ENCODE results near the gene SLC13A3.

The SLC13A3 gene

GRCh38 chr20:46519471-46520068, 131.7 kb downstream of the SLC13A3 start:
- Mint-ChIP-seq H3K4me3 (no peak overlapping the region), H3K36me3 (no peaks in the 10 kb centered on the region), H3K9me3 (no peaks in the 10 kb centered on the region), H3K4me1 (no peaks in the 10 kb centered on the region), H3K27ac (no peak overlapping the region)
- ATAC-seq (no peak), DNase-seq (ENCODE audit: low spot score in 2 of 2) (no peak)

- H3K36me3 Mint-ChIP-seq, result no peaks in the 10 kb centered on the region
- H3K9me3 Mint-ChIP-seq, result no peaks in the 10 kb centered on the region
- peaks cover 15% of the 10 kb centered on the region for H3K4me1 Mint-ChIP-seq
- H3K4me3 Mint-ChIP-seq, result peak within 1 kb of the TSS; percentile 60
- H3K27ac Mint-ChIP-seq, result peak within 1 kb of the TSS; percentile 33
- DNase-seq (ENCODE audit: low spot score in 2 of 2) (peak in 1 of 2 donors; percentile 62), ATAC-seq (peak; percentile 89)
Observed at GRCh38 chr20:46512943-46513844, 138.1 kb downstream of the SLC13A3 start, which contains the start of gene ZNF334. ZNF334 (minus strand) TSS chr20:46513559; CDS start chr20:46512102, 1,457 bp downstream.

- Mint-ChIP-seq H3K4me3 (no peak overlapping the region), H3K36me3 (no peaks in the 10 kb centered on the region), H3K27ac (no peak overlapping the region), H3K4me1 (peaks cover 22% of the 10 kb centered on the region), H3K9me3 (no peaks in the 10 kb centered on the region)
- DNase-seq (ENCODE audit: low spot score in 2 of 2), result no peak
- no peak for ATAC-seq
Observed at GRCh38 chr20:46509523-46509922, 141.7 kb downstream of the SLC13A3 start.

Data from stimulated activated effector memory CD8-positive, alpha-beta T cell treated with anti-CD3 and anti-CD28 coated beads, Interleukin-12 subunit alpha, Interleukin-12 subunit beta, amount 100 ng/mL, for 72 hours (primary cell).